Body of pancreas (tissue), 4 donors: ENCODE measurements around the gene ZNF346.

Source experiments
- CTCF ChIP-seq, 7 experiments: fragments of 450-650 bp in 4 of 7; fragments of 200-600 bp in 3 of 7; sonication (generic) in 3 of 7; IDR thresholded peaks; one replicate each; pipeline ENCODE4 v1.5.1; 2016 to 2019; ENCODE audit warnings: antibody characterized with exemption in 7 of 7
- POLR2A ChIP-seq, 3 donors: fragments of 450-650 bp; IDR thresholded peaks; one replicate each; pipeline ENCODE4 v1.6.1; 2016; ENCODE audit warnings: antibody characterized with exemption in 3 of 3, mild to moderate bottlenecking in 2 of 3

GRCh38 chr5:177065491-177065890, 43.0 kb downstream of the ZNF346 start:
- no peak for TF ChIP-seq POLR2A (IDR thresholded peaks at IDR 0.05)
- no peak for TF ChIP-seq CTCF (IDR thresholded peaks at IDR 0.05)
